T-helper 9 cell (primary cell): ENCODE data around the gene NKX2-1.
"Not testable (repeated sequence)": the region's sequence is repeated elsewhere in the genome, so short reads cannot be mapped to it uniquely, and the experiment has no call there.

Experiments used
- DNase-seq: peaks from one replicate; pipeline ENCODE4 v3.0.0-alpha.2; 2020

Gene NKX2-1

GRCh38 chr14:36505181-36505815, 14.7 kb downstream of the NKX2-1 start:
- no peak for DNase-seq

- no peak for DNase-seq
Observed at GRCh38 chr14:36504771-36505175, 15.3 kb downstream of the NKX2-1 start.

DNA sequence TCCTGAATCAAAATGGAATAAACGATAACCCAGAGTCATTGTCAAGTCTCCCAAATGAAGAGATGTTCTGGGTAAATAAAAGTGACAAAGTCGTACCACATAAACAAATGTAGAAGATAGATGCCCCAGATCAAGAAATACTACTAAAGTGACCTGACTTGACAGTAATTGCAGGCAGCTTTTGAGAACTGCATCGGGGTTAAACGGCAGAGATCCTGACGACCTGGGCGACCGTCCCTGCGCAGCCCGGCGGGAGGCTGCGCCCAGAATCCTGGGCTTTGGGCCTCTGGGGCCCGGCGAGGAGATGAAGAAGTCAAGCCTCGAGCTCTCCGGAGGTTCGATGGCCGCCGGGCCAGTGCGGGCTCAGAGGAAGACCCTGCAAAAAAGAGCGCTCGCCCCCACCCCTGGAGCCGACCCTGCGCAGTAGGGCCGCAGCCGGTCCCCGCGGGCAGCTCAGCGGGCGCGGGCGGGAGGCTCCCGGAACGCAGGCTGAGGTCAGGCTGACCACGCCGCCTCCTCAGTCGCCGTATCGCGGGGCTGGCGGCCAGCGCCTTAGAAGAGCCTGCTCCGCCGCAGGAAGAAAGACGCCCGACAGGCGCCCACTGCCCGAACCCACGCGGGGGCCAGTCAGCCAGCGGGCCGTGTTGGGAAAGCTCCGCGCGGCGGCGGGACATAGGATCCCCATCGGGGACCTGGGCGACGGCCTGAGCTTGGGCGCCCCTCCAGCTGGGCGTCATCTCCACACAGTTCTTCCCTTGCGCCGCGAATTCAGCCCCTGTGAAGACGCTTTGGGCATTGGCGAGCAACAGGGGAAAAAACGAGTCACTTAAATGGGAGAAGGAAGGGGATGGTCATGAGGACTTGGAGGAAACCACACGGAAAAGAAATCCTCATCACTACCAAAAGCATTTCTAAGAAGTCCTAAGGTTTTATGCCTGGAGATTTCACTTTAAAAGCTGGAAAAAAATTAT, 16.0 kb downstream of the NKX2-1 start:
- DNase-seq = no peak

- DNase-seq = no peak
Observed at GRCh38 chr14:36502558-36503508, 17.2 kb downstream of the NKX2-1 start.

DNA sequence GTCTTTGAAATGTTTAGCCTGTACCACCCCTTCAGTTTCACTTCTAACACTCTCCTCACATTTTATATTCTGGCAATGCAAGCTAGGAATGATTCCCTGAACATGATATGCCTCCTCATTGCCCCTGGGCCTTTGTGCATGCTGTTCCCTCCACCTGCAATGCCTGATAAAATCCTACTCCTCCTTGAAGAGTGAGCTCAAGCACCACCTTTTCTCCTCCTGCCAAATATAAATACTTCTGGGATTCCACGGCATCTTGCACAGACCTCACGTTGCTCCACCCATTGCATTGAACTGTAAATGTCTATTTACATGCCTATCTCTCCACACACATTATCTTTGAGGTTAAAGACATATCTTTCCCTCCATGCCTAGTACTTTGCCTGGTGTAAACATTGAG, 21.1 kb downstream of the NKX2-1 start:
- DNase-seq = no peak

GRCh38 chr14:36496346-36496745, 23.7 kb downstream of the NKX2-1 start:
- DNase-seq = no peak

GRCh38 chr14:36495666-36496065, 24.4 kb downstream of the NKX2-1 start:
- no peak for DNase-seq

DNA sequence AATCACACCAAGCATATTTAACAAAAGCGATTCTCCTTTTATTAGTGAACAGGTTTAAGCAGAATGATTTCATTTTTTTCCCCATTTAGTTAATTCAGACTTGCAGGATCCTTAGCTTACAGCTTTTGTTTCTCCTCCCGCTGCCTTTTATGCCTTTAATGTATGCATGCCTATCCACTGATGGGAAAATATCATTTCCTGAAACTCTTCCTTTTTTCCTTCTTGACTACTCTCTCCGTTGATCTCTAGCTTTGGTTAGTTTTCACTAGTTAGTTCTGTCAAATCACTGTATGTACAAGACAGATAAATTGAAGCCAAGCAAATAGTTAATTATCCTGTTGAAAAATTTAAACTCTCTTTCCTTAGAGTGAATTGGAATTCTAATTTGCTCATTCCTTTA, 26.3 kb downstream of the NKX2-1 start:
- DNase-seq = no peak

DNA sequence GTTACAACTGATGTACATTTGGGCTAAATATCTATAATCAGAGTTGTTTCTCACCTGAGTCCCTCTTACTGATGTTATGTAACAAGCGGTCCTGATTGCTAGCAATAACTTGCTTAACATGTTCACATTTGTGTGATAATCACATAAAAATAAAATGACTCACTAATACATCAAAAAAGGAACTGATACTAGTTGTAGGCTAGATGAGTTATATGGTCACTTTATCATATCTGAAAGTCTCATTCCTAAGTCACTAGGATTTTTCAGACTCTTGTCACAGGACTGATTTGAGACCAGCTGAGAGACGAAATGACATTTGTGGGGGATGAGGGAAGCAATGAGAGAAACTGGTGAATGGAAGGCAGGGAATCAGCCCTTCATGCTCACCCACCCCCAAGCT, 34.3 kb downstream of the NKX2-1 start:
- DNase-seq = no peak

GRCh38 chr14:36479344-36479743, 40.7 kb downstream of the NKX2-1 start:
- DNase-seq = no peak

DNA sequence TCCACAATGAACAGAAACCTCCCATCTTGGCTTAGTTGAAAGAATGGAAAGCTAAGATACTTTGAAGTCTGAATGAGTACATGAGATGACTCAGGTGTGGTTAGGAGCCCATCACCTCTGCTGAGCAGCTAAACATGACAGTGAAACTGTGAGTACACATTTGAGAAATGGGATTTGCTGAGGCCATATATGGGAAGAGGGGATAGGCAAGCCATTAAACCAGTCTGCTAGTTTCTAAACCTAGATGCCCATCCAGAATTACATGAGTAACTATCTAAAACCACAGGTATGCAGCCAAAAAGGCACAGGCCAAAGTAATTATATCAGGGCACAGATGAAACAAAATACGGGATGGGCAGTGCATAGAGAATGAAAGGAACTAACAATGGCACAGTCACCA, 41.2 kb downstream of the NKX2-1 start:
- DNase-seq = no peak

DNA sequence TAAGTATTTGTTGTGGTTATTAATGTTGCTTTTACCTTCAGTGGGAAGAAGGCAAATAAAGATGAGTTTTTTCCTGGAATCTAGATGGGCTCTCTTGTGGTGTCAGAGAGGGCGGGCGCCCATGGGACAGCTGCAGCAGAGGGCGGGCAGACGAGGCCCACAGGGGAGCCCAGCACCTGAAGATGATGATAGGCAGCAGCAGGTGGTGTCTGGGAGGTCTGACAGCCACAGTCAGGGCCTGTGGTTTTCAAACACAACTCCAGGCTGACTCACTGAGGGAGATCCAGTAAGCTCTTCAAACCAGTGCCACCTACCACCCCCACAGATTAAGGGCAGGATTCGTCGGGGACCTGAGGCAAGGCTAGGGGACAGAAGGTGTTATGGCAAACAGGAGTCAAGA, 42.8 kb downstream of the NKX2-1 start:
- no peak for DNase-seq

DNA sequence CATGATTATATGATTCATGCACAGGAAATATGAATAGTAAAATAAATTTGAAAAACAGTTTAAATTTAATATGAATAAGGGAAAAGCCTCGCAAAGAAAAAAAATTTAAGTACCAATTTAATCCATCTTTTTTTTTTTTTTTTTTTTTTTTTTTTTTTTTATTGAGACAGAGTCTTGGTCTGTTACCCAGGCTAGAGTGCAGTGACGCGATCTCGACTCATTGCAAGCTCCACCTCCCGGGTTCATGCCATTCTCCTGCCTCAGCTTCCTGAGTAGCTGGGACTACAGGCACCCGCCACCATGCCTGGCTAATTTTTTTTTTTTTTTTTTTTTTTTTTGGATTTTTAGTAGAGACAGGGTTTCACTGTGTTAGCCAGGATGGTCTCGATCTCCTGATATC, 44.0 kb downstream of the NKX2-1 start:
- DNase-seq = not testable (repeated sequence)

DNA sequence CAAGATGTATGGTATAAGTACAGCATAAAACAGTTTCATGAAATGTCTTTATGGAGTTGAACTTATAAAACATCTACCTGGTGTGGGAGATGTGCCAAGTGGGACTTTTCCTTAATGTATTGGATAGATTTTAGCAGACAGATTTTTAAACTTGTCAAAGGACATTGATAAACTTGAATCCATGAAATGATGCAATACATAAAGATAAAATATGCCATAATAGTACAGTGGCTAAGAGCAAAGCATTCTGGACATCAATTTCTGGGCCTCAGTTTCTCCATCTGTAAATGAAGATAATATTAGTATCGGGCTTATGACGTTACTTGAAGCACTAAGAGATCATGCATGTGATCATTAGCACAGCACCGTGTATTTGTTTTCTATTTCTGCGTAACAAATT, 45.4 kb downstream of the NKX2-1 start:
- DNase-seq = no peak

GRCh38 chr14:36471431-36471830, 48.6 kb downstream of the NKX2-1 start:
- no peak for DNase-seq

DNA sequence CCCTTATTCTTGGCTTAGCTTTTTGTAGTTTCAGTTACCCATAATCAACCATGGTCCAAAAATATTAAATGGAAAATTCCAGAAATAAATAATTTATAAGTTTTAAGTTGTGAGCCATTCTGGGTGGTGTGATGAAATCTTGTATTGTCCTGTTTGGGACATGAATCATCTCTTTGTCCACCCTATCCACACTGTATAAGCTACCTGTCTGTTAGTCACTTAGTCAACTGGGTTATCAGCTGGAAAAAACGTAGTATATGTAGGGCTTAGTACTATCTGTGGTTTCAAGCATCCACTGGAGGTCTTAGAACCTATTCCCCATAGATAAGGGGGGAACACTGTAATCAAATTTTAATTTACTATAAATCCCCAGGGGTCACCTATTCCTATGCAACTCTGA, 52.7 kb downstream of the NKX2-1 start:
- DNase-seq = no peak
